Heart right ventricle (tissue), 16 donors: Measurements from ENCODE around the gene NANOG. TPM values are rescaled to one million over a fixed set of nuclear protein-coding genes. Genes with fewer than 3 reads are reported as not detected.
"Not testable (repeated sequence)": the region's sequence is repeated elsewhere in the genome, so short reads cannot be mapped to it uniquely, and the experiment has no call there.

Experiments
- ATAC-seq, 8 donors: fragments of 200-7000 bp; cut with Tn5 transposase; one replicate each; pipeline ENCODE4 v1.9.1; 2020; ENCODE audit warnings: mild to moderate bottlenecking in 8 of 8, moderate library complexity in 8 of 8, moderate number of reproducible peaks in 1 of 8
- DNase-seq, 2 donors: peaks; one replicate each; pipeline ENCODE4 v3.0.0-alpha.2; 2020
- H3K27ac ChIP-seq, 10 donors: fragments of 200-600 bp; sonication (generic) in 2 of 10; one replicate each; pipeline versions ENCODE4 v1.5.0 to v1.8.0; 2020 to 2022; ENCODE audit warnings: mild to moderate bottlenecking in 3 of 10
- H3K27me3 ChIP-seq, 7 donors: fragments of 200-600 bp; one replicate each; pipeline ENCODE4 v1.8.0; 2021 to 2022; ENCODE audit warnings: mild to moderate bottlenecking in 2 of 7
- H3K36me3 ChIP-seq, 9 donors: fragments of 200-600 bp; sonication (generic) in 1 of 9; one replicate each; pipeline versions ENCODE4 v1.5.0 to v1.8.0; 2020 to 2022; ENCODE audit warnings: mild to moderate bottlenecking in 2 of 9
- H3K4me1 ChIP-seq, 9 donors: fragments of 200-600 bp; sonication (generic) in 1 of 9; one replicate each; pipeline versions ENCODE4 v1.5.0 to v1.8.0; 2020 to 2022; ENCODE audit warnings: mild to moderate bottlenecking in 4 of 9
- H3K4me3 ChIP-seq, 10 donors: fragments of 200-600 bp; sonication (generic) in 2 of 10; one replicate each; pipeline versions ENCODE4 v1.5.0 to v1.8.0; 2020 to 2022; ENCODE audit warnings: mild to moderate bottlenecking in 7 of 10, moderate library complexity in 2 of 10
- H3K9me3 ChIP-seq, 11 donors: fragments of 200-600 bp in 10 of 11; sonication (generic) in 2 of 11; one replicate each; pipeline versions ENCODE4 v1.5.0 to v1.8.0; 2013 to 2022; ENCODE audit warnings: mild to moderate bottlenecking in 2 of 11, control low read depth in 1 of 11, moderate library complexity in 1 of 11
- CTCF ChIP-seq, 9 donors: fragments of 200-600 bp; sonication (generic) in 2 of 9; IDR thresholded peaks; one replicate each; pipeline versions ENCODE4 v1.5.0 to v1.8.0; 2021 to 2022; ENCODE audit warnings: antibody characterized with exemption in 9 of 9, mild to moderate bottlenecking in 5 of 9, moderate library complexity in 1 of 9
- WGBS, 2 donors: extraction: QIAGEN DNeasy Blood & Tissue Kit; methylation state at CpG; one replicate each; pipeline ENCODE4 v1.1.7; 2013; ENCODE audit warnings: inconsistent platforms in 1 of 2; 5-methylcytosine and 5-hydroxymethylcytosine counted together
- intact Hi-C, 10 donors: fragments of 100-400 bp; cut with DNase I; formaldehyde crosslinking; loops; one replicate each; pipeline versions ENCODE4 v1.11.1 to v1.14.2; 2022
- polyA plus RNA-seq, 2 donors: library from polyadenylated mRNA; stranded (reverse); fragments of 200-250 nt; gene quantifications; one replicate each; pipeline ENCODE4 v1.2.3, GENCODE V29; 2013
- total RNA-seq, 10 donors: library from RNA; stranded (reverse); fragmentation: NEBNext Ultra II Directional in 3 of 10; extraction: Animal tissue kit (Norgen Biotek cat#: 25700) in 3 of 10; gene quantifications; one replicate each; pipeline versions ENCODE4 v1.2.1 to v1.2.4, GENCODE V29; 2021 to 2023
- donor health status: Arrhythmogenic right ventricular cardiomyopathy.
- donor health status: ischemic (EF 13 %, LVEDD 7.1; RV severe dilation, severe dysfunction).
- donor health status: healthy with polysubstance abuse.
- donor health status: DM: no; HTN: yes; CAD: no.
- donor health status: DM: no; HTN: no; CAD: no.
- donor health status: ischemic (EF 25% LVEDD 6.9; RV normal size, moderate dysfunction).
- donor health status: ischemic (EF 25% LVEDD 5.7; RV mildly dilated, moderate dysfunction).
- donor health status: healthy.
- donor health status: DM: yes; HTN: yes; CAD: no.
- donor health status: Ischemic cardiomyopathy.
- donor health status: ischemic (EF 35%, LVEDD 5.7; RV mildly dilated, moderate dysfunction).
- donor health status: nonischemic (EF 11% LVEDD 7.7; RV severe dilation, severe dysfunction).
- donor health status: DM: yes; HTN: yes; CAD: no.
- donor health status: PGD.
- donor health status: ischemic (EF 29% LVEDD 5.4; RV normal size, mild dysfunction).
- donor health status: nonischemic (EF 23%, LVEDD 6.1; RV moderate dilation, normal function).

The NANOG gene
- total and polyA plus RNA-seq, 12 donors: 0.12 to 0.23 TPM; not detected in 10

DNA sequence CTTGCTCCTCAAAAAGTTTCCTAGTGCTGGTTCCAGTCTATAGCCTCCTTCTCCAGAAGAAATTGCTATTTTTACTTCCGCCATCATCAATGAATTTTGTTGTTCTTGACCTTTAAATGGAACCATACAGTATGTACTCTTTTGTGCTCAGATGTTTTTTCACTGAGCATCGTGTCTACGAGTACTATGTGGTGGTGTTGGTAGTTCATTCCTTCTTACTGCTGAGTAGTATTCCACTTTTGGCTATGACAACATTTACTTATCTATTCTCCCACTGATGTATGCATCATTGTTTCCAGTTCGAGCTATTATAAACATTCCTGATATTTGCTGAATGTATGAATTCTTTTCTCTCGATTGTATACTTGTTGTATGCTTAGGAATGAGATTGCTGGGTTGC, 54.9 kb downstream of the NANOG start:
- ATAC-seq: no peak
- 58 to 75% methylated on average over 5 of the region's 5 CpGs for whole genome bisulfite sequencing, 2 donors
- no peak for DNase-seq
- H3K9me3 ChIP-seq: no peaks in the 10 kb centered on the region
- H3K4me3 ChIP-seq: no peak overlapping the region
- H3K4me1 ChIP-seq: peaks cover 0 to 5% (median 0%) of the 10 kb centered on the region in 9 donors
- peak overlapping the region in 1 of 10 donors; percentile 60 for H3K27ac ChIP-seq
- H3K27me3 ChIP-seq: peaks cover 0 to 36% (median 14%) of the 10 kb centered on the region in 7 donors
- intact Hi-C loops: no loop called here
- no peaks in the 10 kb centered on the region for H3K36me3 ChIP-seq
- no peak for TF ChIP-seq CTCF (IDR thresholded peaks at IDR 0.05)

- ATAC-seq (peak in 4 of 8 donors; percentile 11 to 75 (median 60)), DNase-seq (peak in 1 of 2 donors; percentile 7)
- H3K27ac ChIP-seq, H3K4me3 ChIP-seq, H3K36me3 ChIP-seq, H3K4me1 ChIP-seq, H3K9me3 ChIP-seq, intact Hi-C loops: not testable (repeated sequence)
- peaks cover 0 to 51% (median 21%) of the 10 kb centered on the region in 7 donors for H3K27me3 ChIP-seq
- WGBS, 2 donors: 8 to 25% methylated on average over 2 of the region's 4 CpGs
These were observed 58.3 kb downstream of the NANOG start for GRCh38 chr12:7847226-7848097.

GRCh38 chr12:7848098-7848422, 58.9 kb downstream of the NANOG start:
- H3K4me3 ChIP-seq, ATAC-seq, H3K4me1 ChIP-seq, DNase-seq, H3K9me3 ChIP-seq, H3K27ac ChIP-seq, H3K36me3 ChIP-seq, intact Hi-C loops: not testable (repeated sequence)
- WGBS, 2 donors: 23 to 28% methylated on average over 2 of the region's 2 CpGs
- H3K27me3 ChIP-seq: peaks cover 0 to 55% (median 24%) of the 10 kb centered on the region in 7 donors

Other genes with a start within 250 kb of the NANOG start
- gene APOBEC1, start 123.5 kb upstream of the NANOG start, total RNA-seq: not detected
- gene APOBEC1, start 123.5 kb upstream of the NANOG start, polyA plus RNA-seq: not detected
- under 1 TPM in 3 of 10 donors, not detected in 7; 0.20 to 0.25 (median 0.21) TPM for gene GDF3, start 93.6 kb upstream of the NANOG start, total RNA-seq
- gene GDF3, start 93.6 kb upstream of the NANOG start, polyA plus RNA-seq: under 1 TPM; 0.22 to 0.36 TPM
- gene DPPA3, start 78.0 kb upstream of the NANOG start, total RNA-seq: not detected
- gene DPPA3, start 78.0 kb upstream of the NANOG start, polyA plus RNA-seq: not detected
- not detected for gene CLEC4C, start 42.0 kb upstream of the NANOG start, total RNA-seq
- not detected for gene CLEC4C, start 42.0 kb upstream of the NANOG start, polyA plus RNA-seq
- not detected for gene NANOGNB, start 24.2 kb upstream of the NANOG start, total RNA-seq
- gene NANOGNB, start 24.2 kb upstream of the NANOG start, polyA plus RNA-seq: not detected
- gene SLC2A14, start 83.5 kb downstream of the NANOG start, total RNA-seq: under 1 TPM in 3 of 10 donors, not detected in 7; 0.22 to 0.95 (median 0.39) TPM
- gene SLC2A14, start 83.5 kb downstream of the NANOG start, polyA plus RNA-seq: not detected
- 100 to 1,000 TPM in 1 of 10 donors, 10 to 100 TPM in 8, 1 to 10 TPM in 1; 9.1 to 109 (median 15.7) TPM for gene SLC2A3, start 146.8 kb downstream of the NANOG start, total RNA-seq
- 1 to 10 TPM; 3.9 to 6.4 TPM for gene SLC2A3, start 146.8 kb downstream of the NANOG start, polyA plus RNA-seq
- 10 to 100 TPM; 22.1 to 29.4 (median 24.6) TPM for gene FOXJ2, start 243.3 kb downstream of the NANOG start, total RNA-seq
- gene FOXJ2, start 243.3 kb downstream of the NANOG start, polyA plus RNA-seq: 1 to 10 TPM; 8.7 to 9.3 TPM